ENCODE data around the gene CGN.

- TF ChIP-seq CTCF (IDR thresholded peaks at IDR 0.05; ENCODE audit: poor library complexity, severe bottlenecking) (no peak), EZH2 (IDR thresholded peaks at IDR 0.05; ENCODE audit: borderline replicate concordance, insufficient read depth, low read length, poor library complexity, severe bottlenecking) (no peak), TAF1 (IDR thresholded peaks at IDR 0.05; ENCODE audit: low read depth) (no peak)
These were observed 36.4 kb upstream of the CGN start for GRCh38 chr1:151474745-151475144.

All from neural cell (in vitro differentiated cells).